CD4-positive, alpha-beta T cell (primary cell): Measurements from ENCODE around the gene ZNF646. TPM values are rescaled to one million over a fixed set of nuclear protein-coding genes. Genes with fewer than 3 reads are reported as not detected.

Experiments
- ATAC-seq: fragments of 200-7000 bp; cut with Tn5 transposase; one replicate; pipeline ENCODE4 v1.10.0; 2022; ENCODE audit warnings: mild to moderate bottlenecking; ENCODE audit not compliant: poor library complexity
- CTCF ChIA-PET: fragments of 350-600 bp; sonication (Branson Sonifier 250); formaldehyde crosslinking; loops from one replicate; lab custom pipeline; 2021; ENCODE audit warnings: antibody characterized with exemption, inconsistent platforms; lab: Charles Lee
- POLR2A ChIA-PET: fragments of 350-600 bp; sonication (Branson Sonifier 250); formaldehyde crosslinking; loops from one replicate; lab custom pipeline; 2021; ENCODE audit warnings: antibody characterized with exemption, inconsistent platforms; lab: Charles Lee
- DNase-seq, 14 experiments: peaks; one replicate each; pipeline ENCODE4 v3.0.0-alpha.2; 2013 to 2020; ENCODE audit warnings: mixed read lengths in 2 of 14
- H3K27ac ChIP-seq, 2 donors: one replicate each; pipeline versions ENCODE4 v1.5.1 to v1.7.0; 2013; ENCODE audit warnings: low read length in 2 of 2, low read depth in 1 of 2, mild to moderate bottlenecking in 1 of 2
- H3K27me3 ChIP-seq, 2 experiments: 1 replicate in 1 of 2; 2 replicates in 1 of 2; pipeline versions ENCODE4 v1.6.1 to v1.7.0; 2013; ENCODE audit warnings: low read length in 2 of 2, control low read depth in 1 of 2, mild to moderate bottlenecking in 1 of 2, moderate library complexity in 1 of 2; ENCODE audit not compliant: insufficient read depth in 2 of 2, control insufficient read depth in 1 of 2
- H3K36me3 ChIP-seq: one replicate; pipeline ENCODE4 v1.6.1; 2013; ENCODE audit warnings: low read length, control low read depth; ENCODE audit not compliant: insufficient read depth
- H3K4me1 ChIP-seq: one replicate; pipeline ENCODE4 v1.6.1; 2013; ENCODE audit warnings: low read length, control low read depth; ENCODE audit not compliant: insufficient read depth
- H3K4me3 ChIP-seq: one replicate; pipeline ENCODE4 v1.5.1; 2013; ENCODE audit warnings: mild to moderate bottlenecking, low read length, moderate library complexity
- H3K9me3 ChIP-seq, 2 experiments: 1 replicate in 1 of 2; 2 replicates in 1 of 2; pipeline versions ENCODE4 v1.6.1 to v1.7.0; 2013; ENCODE audit warnings: low read length in 2 of 2, mild to moderate bottlenecking in 2 of 2, control low read depth in 1 of 2, moderate library complexity in 1 of 2; ENCODE audit not compliant: control insufficient read depth in 1 of 2, insufficient read depth in 1 of 2
- H3K27ac Mint-ChIP-seq: one replicate; pipeline ENCODE4 v1.8.0; 2020; ENCODE audit warnings: mixed read lengths
- H3K27me3 Mint-ChIP-seq: one replicate; pipeline ENCODE4 v1.8.0; 2021; ENCODE audit warnings: mixed read lengths
- H3K36me3 Mint-ChIP-seq: one replicate; pipeline ENCODE4 v1.8.0; 2021; ENCODE audit warnings: low read depth, mixed read lengths
- H3K4me1 Mint-ChIP-seq: one replicate; pipeline ENCODE4 v1.8.0; 2021; ENCODE audit warnings: low read depth, mixed read lengths
- H3K4me3 Mint-ChIP-seq: one replicate; pipeline ENCODE4 v1.8.0; 2020; ENCODE audit warnings: mild to moderate bottlenecking, mixed read lengths
- H3K9me3 Mint-ChIP-seq: one replicate; pipeline ENCODE4 v1.8.0; 2020; ENCODE audit warnings: mixed read lengths
- intact Hi-C, 2 experiments: fragments of 100-400 bp; cut with DNase I in 1 of 2; cut with micrococcal nuclease in 1 of 2; formaldehyde crosslinking; loops; one replicate each; pipeline versions ENCODE4 v1.15.1 to v1.9.0; 2023 to 2025; cut with DNase I, micrococcal nuclease
- total RNA-seq, 174 experiments: library from RNA in 2 of 174; stranded (reverse) in 2 of 174; gene quantifications; one replicate each; pipeline ENCODE4 v1.2.3 and lab custom pipeline; 2021 to 2026
- TF ChIP-seq, protein P1 (sequence below): fragments of 200-600 bp; IDR thresholded peaks from one replicate; pipeline ENCODE4 v1.8.0; 2022; ENCODE audit warnings: antibody characterized with exemption, mild to moderate bottlenecking

The ZNF646 gene
- total RNA-seq, 2 experiments from 2014 or later, result 14.3 to 16.6 TPM

DNA sequence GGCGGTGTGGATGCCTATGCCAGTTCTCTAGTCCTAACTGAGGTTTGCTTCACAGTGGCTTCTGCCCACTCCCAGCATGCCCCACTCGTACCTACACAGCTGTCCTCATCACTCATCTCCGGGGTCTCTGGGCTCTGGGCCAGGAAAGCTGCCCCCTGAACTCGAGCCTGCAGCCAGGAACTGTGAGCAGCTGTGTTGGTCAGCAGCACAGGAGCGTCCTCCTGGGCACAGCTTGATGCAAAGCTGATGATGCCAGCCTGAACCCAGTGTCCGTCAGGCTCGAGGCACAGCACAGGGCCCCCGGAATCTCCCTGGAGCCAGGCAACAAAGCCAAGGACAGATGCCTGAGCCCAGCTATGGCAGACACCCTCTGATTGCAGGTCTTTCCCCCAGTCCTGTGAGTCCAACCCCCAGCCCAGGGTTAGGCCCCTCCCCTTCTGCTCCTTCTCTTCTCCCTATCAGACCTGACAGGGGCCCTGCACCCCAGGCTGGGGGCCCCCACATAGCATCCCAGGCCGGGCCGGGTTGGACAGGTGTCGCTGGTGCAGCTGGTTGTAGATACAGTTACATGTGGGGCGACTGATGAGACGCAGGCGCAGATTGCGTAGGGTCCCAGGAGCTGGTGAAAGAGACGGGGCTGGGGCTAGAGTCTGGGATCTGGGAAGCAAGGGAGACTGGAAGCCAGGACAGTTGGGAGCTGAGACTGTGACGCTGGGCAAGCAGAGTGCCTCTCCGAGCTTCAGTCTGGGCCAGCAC lies 11.8 kb downstream of the ZNF646 start:
- Histone ChIP-seq H3K4me3 (no peak overlapping the region), H3K4me1 (peaks cover 8% of the 10 kb centered on the region), H3K9me3 (no peaks in the 10 kb centered on the region), H3K27ac (no peak overlapping the region), H3K27me3 (no peaks in the 10 kb centered on the region), H3K36me3 (peaks cover 44% of the 10 kb centered on the region)
- no peaks in the 10 kb centered on the region for H3K9me3 Mint-ChIP-seq
- no peak overlapping the region for H3K27ac Mint-ChIP-seq
- DNase-seq (no peak), ATAC-seq (no peak)
- peaks cover 8% of the 10 kb centered on the region for H3K4me1 Mint-ChIP-seq
- intact Hi-C loops, result no loop called here
- no peaks in the 10 kb centered on the region for H3K27me3 Mint-ChIP-seq
- ChIA-PET POLR2A (interaction anchor here (0.7 to 1.2 kb wide), 2 partner anchors 12 to 56 kb away, joined by 5 to 7 read pairs; partner anchors contain the start of genes ZNF646 and ZNF668), CTCF (no interaction called here)
- TF ChIP-seq, protein P1, sequence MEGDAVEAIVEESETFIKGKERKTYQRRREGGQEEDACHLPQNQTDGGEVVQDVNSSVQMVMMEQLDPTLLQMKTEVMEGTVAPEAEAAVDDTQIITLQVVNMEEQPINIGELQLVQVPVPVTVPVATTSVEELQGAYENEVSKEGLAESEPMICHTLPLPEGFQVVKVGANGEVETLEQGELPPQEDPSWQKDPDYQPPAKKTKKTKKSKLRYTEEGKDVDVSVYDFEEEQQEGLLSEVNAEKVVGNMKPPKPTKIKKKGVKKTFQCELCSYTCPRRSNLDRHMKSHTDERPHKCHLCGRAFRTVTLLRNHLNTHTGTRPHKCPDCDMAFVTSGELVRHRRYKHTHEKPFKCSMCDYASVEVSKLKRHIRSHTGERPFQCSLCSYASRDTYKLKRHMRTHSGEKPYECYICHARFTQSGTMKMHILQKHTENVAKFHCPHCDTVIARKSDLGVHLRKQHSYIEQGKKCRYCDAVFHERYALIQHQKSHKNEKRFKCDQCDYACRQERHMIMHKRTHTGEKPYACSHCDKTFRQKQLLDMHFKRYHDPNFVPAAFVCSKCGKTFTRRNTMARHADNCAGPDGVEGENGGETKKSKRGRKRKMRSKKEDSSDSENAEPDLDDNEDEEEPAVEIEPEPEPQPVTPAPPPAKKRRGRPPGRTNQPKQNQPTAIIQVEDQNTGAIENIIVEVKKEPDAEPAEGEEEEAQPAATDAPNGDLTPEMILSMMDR, result no peak
- H3K36me3 Mint-ChIP-seq, result peaks cover 37% of the 10 kb centered on the region
- no peak overlapping the region for H3K4me3 Mint-ChIP-seq

DNA sequence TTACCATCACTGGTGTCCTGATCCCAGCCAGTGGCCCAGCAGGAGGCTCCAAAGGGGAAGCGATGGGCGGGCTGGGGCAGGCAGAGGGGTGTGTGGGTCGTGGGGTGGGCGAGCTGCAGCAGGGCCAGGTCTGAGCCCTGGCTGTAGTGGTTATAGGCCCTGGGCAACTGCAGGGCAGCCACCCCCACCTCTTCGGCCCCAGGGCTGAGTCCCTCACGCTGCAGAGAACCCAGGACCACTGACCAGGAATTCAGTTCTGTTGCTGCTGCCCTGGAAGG lies 12.3 kb downstream of the ZNF646 start:
- CTCF ChIA-PET, result no interaction called here
- ATAC-seq, result no peak
- H3K36me3 ChIP-seq, result peaks cover 39% of the 10 kb centered on the region

DNA sequence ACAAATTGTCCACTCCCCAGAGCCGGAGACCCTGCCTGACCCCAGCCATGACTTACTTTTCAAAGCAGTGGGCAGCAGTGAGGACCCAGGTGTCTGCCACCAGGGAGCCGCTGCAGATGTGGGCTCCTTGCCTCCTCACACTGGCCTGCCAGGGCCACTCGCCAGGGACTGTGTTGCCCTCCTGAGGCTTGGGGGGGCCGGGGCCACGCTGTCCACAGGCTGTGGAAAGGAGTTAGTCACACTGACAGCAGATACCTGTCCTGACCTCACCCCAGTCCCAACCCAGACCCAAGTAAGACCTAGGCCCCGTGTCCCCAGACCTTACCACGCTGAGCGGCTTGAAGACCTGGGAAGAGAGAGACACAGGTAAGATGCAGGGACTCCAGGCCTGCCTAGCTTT lies 13.3 kb downstream of the ZNF646 start:
- H3K27ac ChIP-seq, result no peak overlapping the region
- Mint-ChIP-seq H3K27me3 (no peaks in the 10 kb centered on the region), H3K36me3 (peaks cover 34% of the 10 kb centered on the region), H3K9me3 (no peaks in the 10 kb centered on the region), H3K4me3 (no peak overlapping the region), H3K27ac (no peak overlapping the region), H3K4me1 (peaks cover 5% of the 10 kb centered on the region)
- DNase-seq (no peak), ATAC-seq (no peak)
- TF ChIP-seq, protein P1, result no peak
- H3K36me3 ChIP-seq, result peaks cover 34% of the 10 kb centered on the region
- no peaks in the 10 kb centered on the region for H3K27me3 ChIP-seq
- ChIA-PET POLR2A (no interaction called here), CTCF (no interaction called here)
- H3K4me1 ChIP-seq, result no peaks in the 10 kb centered on the region
- no peak overlapping the region for H3K4me3 ChIP-seq
- H3K9me3 ChIP-seq, result no peaks in the 10 kb centered on the region
- intact Hi-C loops, result no loop called here

More for the DNA sequence above, 12.3 kb downstream of the ZNF646 start:
- Mint-ChIP-seq H3K4me1 (peaks cover 8% of the 10 kb centered on the region), H3K27me3 (no peaks in the 10 kb centered on the region), H3K9me3 (no peaks in the 10 kb centered on the region), H3K27ac (no peak overlapping the region), H3K4me3 (no peak overlapping the region), H3K36me3 (peaks cover 37% of the 10 kb centered on the region)
- no peak overlapping the region for H3K4me3 ChIP-seq
- intact Hi-C loops, result no loop called here
- H3K4me1 ChIP-seq, result peaks cover 8% of the 10 kb centered on the region
- H3K27me3 ChIP-seq, result no peaks in the 10 kb centered on the region
- DNase-seq, result no peak
- POLR2A ChIA-PET, result interaction anchor here (1.2 kb wide), 1 partner anchor 55 kb away, joined by 7 read pairs; no protein-coding TSS in a partner anchor
- H3K9me3 ChIP-seq, result no peaks in the 10 kb centered on the region
- TF ChIP-seq, protein P1, result no peak
- no peak overlapping the region for H3K27ac ChIP-seq
